HEK293 (cell line): ENCODE results near the gene TBX5.

Experiments used
- CTCF ChIP-seq: fragments of 450-650 bp; formaldehyde crosslinking; IDR thresholded peaks from 2 replicates; pipeline ENCODE4 v1.5.1; 2016; ENCODE audit warnings: missing biosample characterization, missing genetic modification characterization
- PRDM1 ChIP-seq: fragments of 450-650 bp; formaldehyde crosslinking; IDR thresholded peaks from 2 replicates; pipeline ENCODE4; 2016; ENCODE audit warnings: missing biosample characterization, missing genetic modification characterization
- ZBTB20 ChIP-seq: fragments of 450-650 bp; formaldehyde crosslinking; IDR thresholded peaks from 2 replicates; pipeline ENCODE4 v1.5.1; 2016; ENCODE audit warnings: missing biosample characterization, missing genetic modification characterization
- ZSCAN30 ChIP-seq: fragments of 450-650 bp; IDR thresholded peaks from 2 replicates; pipeline ENCODE4 v1.5.1; 2018; ENCODE audit warnings: missing biosample characterization, mild to moderate bottlenecking, missing genetic modification characterization, moderate library complexity

- no peak for TF ChIP-seq ZSCAN30
- TF ChIP-seq ZBTB20, result no peak
- no peak for TF ChIP-seq CTCF
- no peak for TF ChIP-seq PRDM1 (tag by site-specific recombination)
Observed at GRCh38 chr12:114425031-114425626, 19.2 kb upstream of the TBX5 start.
